HG03442 (cell line): ENCODE results near the gene FARS2.

Experiments
- ATAC-seq: cut with Tn5 transposase; IDR thresholded peaks from one replicate; pipeline ENCODE4 v1.9.1; 2021; ENCODE audit warnings: mild to moderate bottlenecking, moderate library complexity; ENCODE audit not compliant: unreplicated experiment

The FARS2 gene

DNA sequence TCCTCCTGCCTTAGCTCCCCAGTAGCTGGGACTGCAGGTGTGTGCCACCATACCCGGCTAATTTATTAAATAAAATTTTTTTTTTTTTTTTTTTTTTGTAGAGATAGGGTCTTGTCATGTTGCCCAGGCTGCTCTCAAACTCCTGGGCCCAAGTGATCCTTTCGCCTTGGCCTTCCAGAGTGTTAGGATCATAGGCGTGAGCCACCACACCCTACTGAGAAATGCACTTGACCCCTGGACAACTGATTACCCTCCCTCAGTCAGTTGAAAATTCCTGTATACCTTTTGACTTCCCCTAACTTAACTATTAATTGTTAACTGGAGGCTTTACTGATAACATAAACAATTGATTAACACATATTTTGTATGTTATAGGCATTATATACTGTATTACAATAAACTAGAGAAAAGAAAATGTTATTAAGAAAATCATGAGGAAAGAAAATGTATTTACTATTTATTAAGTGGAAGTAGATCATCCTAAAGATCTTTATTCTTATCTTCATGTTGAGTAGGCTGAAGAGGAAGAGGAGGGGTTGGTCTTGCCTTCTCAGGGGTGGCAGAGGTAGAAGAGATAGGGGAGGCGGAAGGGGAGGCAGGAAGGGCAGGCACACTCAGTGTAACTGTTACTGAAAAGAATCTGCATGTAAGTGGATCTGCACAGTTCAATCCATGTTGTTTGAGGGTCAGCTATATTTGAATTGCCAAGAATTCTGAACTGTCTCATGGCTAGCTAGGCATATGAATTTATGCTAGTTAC is 104.3 kb downstream of the FARS2 start:
- ATAC-seq = no peak

DNA sequence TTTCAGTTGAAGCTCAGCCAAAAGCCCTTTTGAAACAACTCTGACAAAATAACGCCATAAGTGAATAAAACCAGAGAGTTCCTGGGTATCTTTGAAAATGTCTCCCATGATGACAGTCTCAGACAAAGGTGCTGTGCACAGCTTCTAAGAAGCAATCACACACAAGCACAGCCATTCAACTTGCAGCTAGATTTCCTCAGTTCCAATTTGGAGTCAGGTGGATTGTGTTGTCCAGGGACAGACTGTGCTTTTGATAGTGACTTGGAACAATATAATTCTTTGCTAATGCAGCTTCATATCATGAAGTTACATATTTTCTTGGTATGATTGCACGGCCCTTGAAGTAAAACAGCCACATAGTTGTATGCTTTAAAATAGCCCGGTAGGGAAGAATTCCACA is 105.6 kb downstream of the FARS2 start:
- no peak for ATAC-seq

GRCh38 chr6:5367510-5367909 is 106.2 kb downstream of the FARS2 start:
- ATAC-seq = no peak

GRCh38 chr6:5373430-5373829 is 112.1 kb downstream of the FARS2 start:
- ATAC-seq = no peak

DNA sequence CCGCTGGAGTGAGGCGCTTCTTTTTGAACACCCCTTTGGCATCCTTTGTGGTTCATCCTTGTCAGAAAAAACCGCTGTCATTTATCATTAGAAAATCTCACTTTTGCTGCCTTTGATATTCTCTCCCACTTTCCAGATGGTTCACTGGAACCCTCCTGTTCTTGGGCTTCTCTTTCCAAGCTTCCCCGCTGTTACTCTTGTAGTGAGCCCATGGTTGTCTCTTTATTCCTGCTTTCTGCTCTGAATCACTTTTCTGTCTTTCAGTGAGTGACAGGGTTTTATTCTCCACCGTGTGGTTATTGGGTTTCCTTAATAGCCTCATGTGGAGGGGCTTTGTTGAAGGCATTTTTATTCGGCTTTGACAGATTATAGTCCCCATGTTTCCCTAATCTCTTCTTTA is 117.0 kb downstream of the FARS2 start:
- no peak for ATAC-seq

DNA sequence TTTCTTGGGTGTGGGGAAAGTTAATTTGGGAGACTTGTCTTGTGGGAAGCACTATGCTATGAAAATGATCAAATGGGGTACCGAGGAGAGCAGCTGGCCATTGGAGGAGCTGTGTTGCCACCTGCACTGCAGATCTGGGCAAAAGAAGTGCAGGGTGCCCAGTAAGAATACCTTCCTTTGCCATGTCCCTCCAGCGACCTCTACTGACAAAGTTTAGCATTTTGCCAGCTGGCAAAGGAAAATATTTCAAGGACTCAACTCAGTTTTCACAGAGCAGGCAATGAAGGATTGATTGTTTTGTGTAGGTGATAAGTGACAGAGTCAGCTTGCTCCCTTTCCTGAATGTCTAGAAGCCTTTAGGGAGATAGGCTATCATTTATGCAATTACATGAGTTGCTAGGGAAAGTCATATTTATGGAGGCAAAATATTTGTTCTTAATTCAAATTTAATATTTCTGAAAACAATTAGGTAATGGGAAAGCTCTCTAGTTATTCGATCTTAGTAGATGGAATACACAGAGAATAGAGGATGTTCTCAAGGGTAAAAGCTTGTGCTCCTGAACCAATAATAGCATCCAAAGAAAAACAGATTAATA is 118.4 kb downstream of the FARS2 start:
- no peak for ATAC-seq

DNA sequence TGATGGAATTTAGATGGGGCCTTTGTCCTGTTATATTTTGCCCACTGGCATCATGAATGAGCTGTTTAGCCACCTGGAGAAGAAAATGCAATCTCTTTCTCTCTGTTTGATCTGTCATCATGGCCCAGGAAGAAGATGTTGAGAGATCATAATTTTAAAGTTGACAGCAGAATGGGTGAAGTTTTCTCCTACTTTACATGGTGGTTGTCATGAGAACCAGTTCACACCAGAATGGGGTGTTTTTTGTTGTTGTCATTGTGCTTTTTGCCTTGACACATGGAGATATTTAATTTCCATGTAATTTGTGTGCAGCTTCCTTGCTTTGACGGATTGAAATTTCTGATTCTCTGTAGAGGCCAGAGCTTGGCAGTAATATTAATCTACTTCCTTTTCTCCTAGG is 122.5 kb downstream of the FARS2 start:
- ATAC-seq = no peak

- ATAC-seq = no peak
Measured at GRCh38 chr6:5384276-5384675, 123.0 kb downstream of the FARS2 start.

DNA sequence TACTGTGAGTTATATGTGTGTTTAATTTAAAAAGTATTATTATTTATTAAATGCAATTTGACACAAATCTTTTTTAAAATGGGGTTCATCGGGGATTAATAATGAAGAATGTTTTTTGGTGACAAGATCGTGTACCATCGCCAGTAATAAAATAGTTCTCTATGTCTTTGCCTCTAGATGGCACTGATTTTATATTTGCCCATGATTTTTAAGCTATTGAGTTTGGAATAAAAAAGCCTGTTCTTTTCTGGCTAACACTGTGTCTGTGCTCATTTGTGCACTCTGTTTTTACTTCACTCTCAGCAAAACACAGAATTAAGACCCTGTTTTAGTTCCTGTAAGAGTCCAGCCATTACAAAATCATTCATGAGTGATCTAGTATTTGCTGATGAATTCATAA is 127.0 kb downstream of the FARS2 start:
- ATAC-seq = no peak

DNA sequence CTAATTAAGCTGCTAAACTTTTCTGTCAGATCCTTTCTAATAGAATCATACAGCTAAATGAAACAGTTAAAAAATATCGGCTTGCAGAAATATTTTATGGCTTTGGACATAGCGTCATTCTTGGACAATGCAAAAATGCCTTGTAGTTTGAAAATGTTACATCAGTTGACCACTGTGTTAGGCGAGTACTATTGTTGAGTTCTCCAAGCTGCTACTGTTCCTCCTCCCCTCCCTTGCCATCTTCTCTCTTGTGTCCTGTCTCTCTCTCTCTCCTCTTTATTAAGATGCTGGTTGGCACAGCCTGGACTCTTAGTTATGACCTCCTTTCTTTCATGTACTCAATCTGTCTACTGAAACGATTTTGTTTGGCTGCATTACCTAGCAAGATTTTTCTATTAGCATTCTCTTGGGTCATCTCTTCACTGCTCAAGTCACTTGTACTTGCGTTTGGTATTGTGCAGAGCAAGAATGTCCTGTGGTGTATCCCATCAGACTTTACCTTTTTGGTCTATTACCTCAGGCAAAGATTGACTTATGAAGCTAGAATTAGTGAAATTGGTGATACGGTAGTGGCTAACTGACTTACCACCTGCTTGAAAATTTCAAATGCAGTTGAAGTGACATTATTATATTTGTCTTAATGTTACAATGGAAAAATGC is 127.9 kb downstream of the FARS2 start:
- ATAC-seq = no peak

DNA sequence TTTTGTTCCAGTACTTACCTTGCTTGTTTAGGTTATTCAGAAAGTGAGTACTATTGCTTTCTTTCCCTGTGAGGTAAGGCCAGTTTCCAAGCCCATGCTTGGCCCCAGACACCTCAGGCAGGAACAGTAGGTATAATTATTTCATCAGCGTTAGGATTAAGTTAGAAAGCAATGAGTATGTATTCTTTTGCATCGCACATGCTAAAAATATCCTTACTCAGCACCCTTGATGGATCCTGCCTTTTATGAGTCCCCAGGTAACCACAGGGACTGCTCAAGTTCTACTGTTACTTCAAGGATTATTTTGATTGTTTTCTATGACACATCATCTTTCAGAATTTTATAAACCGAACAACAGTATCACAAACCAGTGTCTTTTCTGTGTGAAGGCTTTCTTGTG is 128.9 kb downstream of the FARS2 start:
- no peak for ATAC-seq

DNA sequence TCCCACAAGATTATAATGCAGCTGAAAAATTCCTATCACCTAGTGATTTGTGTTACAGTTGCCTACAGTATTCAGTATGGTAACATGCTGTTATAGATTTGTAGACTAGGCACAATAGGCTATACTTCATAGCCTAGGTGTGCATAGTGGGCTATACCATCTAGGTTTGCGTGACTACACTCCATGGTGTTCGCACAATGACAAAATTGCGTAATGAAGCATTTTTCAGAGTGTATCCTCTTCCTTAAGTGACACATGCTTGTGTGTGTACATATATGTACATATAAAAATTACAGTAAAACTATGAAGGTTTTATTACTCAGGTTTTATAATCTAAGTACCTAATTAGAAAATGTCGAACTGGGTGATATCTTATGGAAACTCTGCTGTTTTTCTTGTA is 133.0 kb downstream of the FARS2 start:
- ATAC-seq = no peak

DNA sequence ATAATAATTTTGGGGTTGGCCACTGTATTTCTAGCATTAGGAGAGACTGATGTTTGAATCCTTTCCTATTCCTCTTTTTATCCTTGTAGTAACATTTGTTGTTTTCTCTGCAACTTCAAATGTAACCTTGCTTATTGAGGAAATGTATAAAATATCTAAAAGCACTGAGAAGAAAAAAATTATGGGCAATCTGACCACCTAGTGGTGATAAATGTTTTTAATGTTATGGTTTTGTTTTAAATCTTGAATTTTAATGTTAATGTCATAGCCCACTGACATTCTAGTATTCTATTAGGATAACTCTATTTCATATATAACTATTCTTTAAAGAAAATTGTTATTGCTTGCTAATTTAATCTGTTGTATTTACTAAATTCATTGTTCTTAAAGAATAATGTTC is 134.4 kb downstream of the FARS2 start:
- ATAC-seq = no peak

- peak; percentile 52 for ATAC-seq
Measured at GRCh38 chr6:5398530-5398929, 137.2 kb downstream of the FARS2 start.

- ATAC-seq = no peak
Measured at GRCh38 chr6:5399391-5399790, 138.1 kb downstream of the FARS2 start.

GRCh38 chr6:5401845-5402738 is 140.8 kb downstream of the FARS2 start:
- ATAC-seq = no peak

DNA sequence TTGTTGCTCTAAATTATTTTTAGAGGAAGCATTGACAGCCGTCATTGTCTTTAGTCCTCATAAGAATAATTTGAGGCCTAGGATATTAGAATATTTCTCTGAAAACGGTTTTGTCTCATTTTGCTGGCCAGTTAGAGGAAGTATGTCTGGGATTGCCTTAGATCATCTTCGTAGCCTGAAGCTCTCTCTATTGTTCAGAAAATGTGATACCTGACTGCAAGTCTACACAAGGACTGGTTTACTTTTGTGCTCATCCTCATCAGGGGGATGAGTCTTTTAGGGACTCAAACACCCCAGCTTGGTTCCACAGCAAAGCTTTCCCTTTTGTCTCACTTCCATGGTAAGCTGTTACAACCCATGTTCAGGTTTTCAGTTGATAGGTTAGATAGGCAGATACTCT is 141.8 kb downstream of the FARS2 start:
- ATAC-seq = no peak

DNA sequence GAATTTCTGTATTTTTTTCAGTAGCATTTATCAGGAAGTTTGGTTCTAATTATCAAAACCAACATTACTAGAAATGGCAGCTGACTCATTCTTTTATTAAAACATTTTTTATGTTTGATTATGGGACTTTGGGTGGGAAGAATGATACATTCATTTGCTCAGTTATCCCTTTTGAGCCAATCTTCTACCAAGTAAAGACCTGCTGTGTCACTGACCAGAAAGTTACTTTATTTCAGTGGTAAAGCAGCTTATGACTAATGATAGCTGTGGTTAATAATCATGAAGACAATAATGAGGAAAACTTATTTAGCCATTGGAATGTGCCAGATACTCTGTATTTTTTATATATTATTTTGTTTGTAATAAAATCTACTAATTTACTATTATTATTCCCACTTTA is 142.3 kb downstream of the FARS2 start:
- ATAC-seq = no peak

DNA sequence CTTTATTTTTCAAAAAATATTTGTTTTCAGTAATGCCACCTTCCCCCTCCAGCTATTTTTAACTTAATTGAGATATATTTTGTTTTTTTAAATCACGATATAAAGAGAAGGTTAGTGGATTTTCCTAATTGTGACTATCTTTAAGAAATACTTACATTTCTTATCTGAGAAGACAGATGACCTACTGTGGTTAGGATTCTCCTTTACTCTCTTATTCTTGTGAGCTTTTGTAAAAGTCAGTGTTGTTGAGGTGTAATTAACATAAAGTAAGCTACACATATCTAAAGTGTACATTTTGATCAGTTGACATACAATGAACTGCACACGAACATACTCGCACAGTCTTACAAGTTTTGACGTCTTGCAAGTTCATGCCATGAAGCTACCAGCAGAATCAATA is 144.7 kb downstream of the FARS2 start:
- ATAC-seq = no peak

DNA sequence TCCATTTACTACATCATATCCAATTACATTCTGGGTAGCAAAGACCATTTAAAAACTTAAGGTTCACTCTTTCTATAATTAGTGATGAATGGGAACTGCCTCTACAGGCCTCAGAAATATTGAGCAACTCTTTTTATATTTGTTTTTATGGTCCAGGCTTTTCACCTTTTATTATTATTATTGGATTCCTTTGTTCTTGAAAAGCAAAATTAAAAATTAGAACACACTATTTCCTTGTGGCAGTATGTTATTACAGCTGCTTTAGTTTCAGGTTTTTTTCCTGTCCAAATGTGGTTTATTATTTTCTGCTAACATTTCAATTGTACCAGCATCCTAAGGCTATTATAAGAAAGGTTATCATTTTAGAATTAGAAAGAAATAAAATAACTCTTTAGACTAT is 150.1 kb downstream of the FARS2 start:
- ATAC-seq = no peak

DNA sequence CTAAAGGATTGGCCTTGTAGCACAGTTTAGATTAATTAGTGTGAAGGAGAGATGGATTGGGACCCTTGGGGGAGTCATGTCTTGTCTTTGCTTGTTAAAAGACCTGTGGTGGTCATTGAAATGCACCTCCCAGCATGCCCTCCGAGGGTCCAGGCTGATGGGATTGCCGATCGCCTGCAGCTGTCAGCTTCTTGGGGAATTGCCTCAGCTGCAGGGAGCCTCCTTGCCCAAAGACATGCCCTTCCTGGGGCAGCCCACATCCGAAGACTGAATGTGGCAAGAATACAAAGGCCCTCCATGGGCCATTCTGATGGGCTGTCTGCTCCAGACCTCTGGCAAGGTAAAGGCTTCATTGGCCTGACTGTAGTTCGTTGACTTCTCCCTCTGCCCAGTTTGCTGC is 150.7 kb downstream of the FARS2 start:
- no peak for ATAC-seq
